CD14-positive monocyte (primary cell): ENCODE measurements around the gene ZSCAN5B. TPM values are rescaled to one million over a fixed set of nuclear protein-coding genes. Genes with fewer than 3 reads are reported as not detected.

Source experiments
- DNase-seq, 3 donors: peaks; one replicate each; pipeline ENCODE4 v3.0.0-alpha.2; 2011 to 2022
- H2AFZ ChIP-seq: 2 replicates; pipeline ENCODE4 v1.6.0; 2012; ENCODE audit warnings: mild to moderate bottlenecking, low read depth, low read length, inconsistent platforms; ENCODE audit not compliant: insufficient read depth, poor library complexity, severe bottlenecking
- H3K27ac ChIP-seq, 2 donors: 1 replicate in 1 of 2; 2 replicates in 1 of 2; pipeline ENCODE4 v1.5.1; 2012 to 2013; ENCODE audit warnings: low read length in 2 of 2, control low read depth in 1 of 2, inconsistent platforms in 1 of 2, low read depth in 1 of 2, mild to moderate bottlenecking in 1 of 2
- H3K27me3 ChIP-seq, 2 donors: one replicate each; pipeline versions ENCODE4 v1.6.0 to v1.6.1; 2011 to 2013; ENCODE audit warnings: low read length in 2 of 2; ENCODE audit not compliant: control insufficient read depth in 2 of 2, insufficient read depth in 2 of 2
- H3K36me3 ChIP-seq, 2 donors: replicated peaks in 1 of 2; 1 replicate in 1 of 2; 2 replicates in 1 of 2; pipeline versions ENCODE4 v1.5.1 to v1.6.1; 2012 to 2013; ENCODE audit warnings: low read length in 2 of 2, control low read depth in 1 of 2, inconsistent platforms in 1 of 2, mild to moderate bottlenecking in 1 of 2; ENCODE audit not compliant: insufficient read depth in 2 of 2, control insufficient read depth in 1 of 2
- H3K4me1 ChIP-seq, 2 donors: 1 replicate in 1 of 2; 2 replicates in 1 of 2; pipeline versions ENCODE4 v1.5.1 to v1.6.1; 2012 to 2013; ENCODE audit warnings: low read length in 2 of 2, control low read depth in 1 of 2, inconsistent platforms in 1 of 2, mild to moderate bottlenecking in 1 of 2, moderate library complexity in 1 of 2; ENCODE audit not compliant: insufficient read depth in 2 of 2, control insufficient read depth in 1 of 2
- H3K4me2 ChIP-seq: replicated peaks from 2 replicates; pipeline ENCODE3; 2012; ENCODE audit warnings: low read length, moderate library complexity, mild to moderate bottlenecking; ENCODE audit not compliant: poor library complexity, severe bottlenecking; ENCODE audit errors: extremely low read depth
- H3K4me3 ChIP-seq, 3 experiments: fragments of 200-600 bp in 1 of 3; sonication (generic) in 1 of 3; replicated peaks in 1 of 3; 1 replicate in 2 of 3; 2 replicates in 1 of 3; pipeline ENCODE4 v1.5.1; 2011 to 2013; ENCODE audit warnings: low read length in 3 of 3, mild to moderate bottlenecking in 3 of 3, control low read depth in 2 of 3, low read depth in 2 of 3, inconsistent platforms in 1 of 3, moderate library complexity in 1 of 3
- H3K79me2 ChIP-seq: 2 replicates; pipeline ENCODE4 v1.6.0; 2012; ENCODE audit warnings: mild to moderate bottlenecking, control low read depth, inconsistent platforms, low read length, moderate library complexity; ENCODE audit not compliant: insufficient read depth
- H3K9ac ChIP-seq: 2 replicates; pipeline ENCODE4 v1.6.0; 2017; ENCODE audit warnings: low read length, mild to moderate bottlenecking; ENCODE audit not compliant: insufficient read depth, poor library complexity, severe bottlenecking
- H3K9me3 ChIP-seq, 2 donors: replicated peaks in 1 of 2; 1 replicate in 1 of 2; 2 replicates in 1 of 2; pipeline versions ENCODE4 v1.5.1 to v1.6.1; 2012 to 2013; ENCODE audit warnings: low read length in 2 of 2, control low read depth in 1 of 2; ENCODE audit not compliant: control insufficient read depth in 1 of 2, insufficient read depth in 1 of 2
- H4K20me1 ChIP-seq: 2 replicates; pipeline ENCODE4 v1.6.0; 2012; ENCODE audit warnings: mild to moderate bottlenecking, low read length, control low read depth, moderate library complexity; ENCODE audit not compliant: insufficient read depth
- H3K27ac Mint-ChIP-seq, 7 donors: one replicate each; pipeline ENCODE4 v1.8.0; 2020; ENCODE audit warnings: mild to moderate bottlenecking in 7 of 7, mixed read lengths in 7 of 7, moderate library complexity in 6 of 7, inconsistent platforms in 2 of 7
- H3K27me3 Mint-ChIP-seq, 3 donors: one replicate each; pipeline ENCODE4 v1.8.0; 2021 to 2022; ENCODE audit warnings: low read depth in 3 of 3, mild to moderate bottlenecking in 3 of 3, mixed read lengths in 3 of 3, moderate library complexity in 3 of 3, inconsistent platforms in 1 of 3
- H3K36me3 Mint-ChIP-seq, 2 donors: one replicate each; pipeline ENCODE4 v1.8.0; 2020; ENCODE audit warnings: mixed read lengths in 2 of 2, inconsistent platforms in 1 of 2, mild to moderate bottlenecking in 1 of 2
- H3K4me1 Mint-ChIP-seq: one replicate; pipeline ENCODE4 v1.8.0; 2020; ENCODE audit warnings: mild to moderate bottlenecking, mixed read lengths
- H3K4me3 Mint-ChIP-seq, 2 donors: one replicate each; pipeline ENCODE4 v1.8.0; 2020; ENCODE audit warnings: mild to moderate bottlenecking in 2 of 2, mixed read lengths in 2 of 2, moderate library complexity in 1 of 2
- H3K9me3 Mint-ChIP-seq, 7 donors: one replicate each; pipeline ENCODE4 v1.8.0; 2020 to 2022; ENCODE audit warnings: mixed read lengths in 7 of 7, mild to moderate bottlenecking in 6 of 7, moderate library complexity in 6 of 7, inconsistent platforms in 2 of 7
- WGBS: methylation state at CpG from one replicate; pipeline ENCODE4 v1.1.5; 2013; ENCODE audit warnings: missing lambda C conversion rate; ENCODE audit not compliant: insufficient coverage; 5-methylcytosine and 5-hydroxymethylcytosine counted together
- intact Hi-C, 2 donors: fragments of 100-400 bp; cut with micrococcal nuclease; formaldehyde crosslinking; loops; one replicate each; pipeline versions ENCODE4 v1.15.0 to v1.15.1; 2023
- polyA plus RNA-seq, 3 donors: library from polyadenylated mRNA; depleted of rRNA in 1 of 3; unstranded in 2 of 3; stranded (reverse) in 1 of 3; fragments of 300-500 nt in 2 of 3; fragments of >200 nt in 1 of 3; fragmentation: Illumina TruSeq in 2 of 3; gene quantifications; 1 replicate in 2 of 3; 2 replicates in 1 of 3; pipeline ENCODE4 v1.2.3, GENCODE V29; 2012 to 2021
- TF ChIP-seq, protein P1 (sequence below): fragments of 200-600 bp; IDR thresholded peaks from one replicate; pipeline ENCODE4 v1.8.0; 2022; ENCODE audit warnings: antibody characterized with exemption, mild to moderate bottlenecking

The ZSCAN5B gene
- polyA plus RNA-seq, 3 donors = not detected

DNA sequence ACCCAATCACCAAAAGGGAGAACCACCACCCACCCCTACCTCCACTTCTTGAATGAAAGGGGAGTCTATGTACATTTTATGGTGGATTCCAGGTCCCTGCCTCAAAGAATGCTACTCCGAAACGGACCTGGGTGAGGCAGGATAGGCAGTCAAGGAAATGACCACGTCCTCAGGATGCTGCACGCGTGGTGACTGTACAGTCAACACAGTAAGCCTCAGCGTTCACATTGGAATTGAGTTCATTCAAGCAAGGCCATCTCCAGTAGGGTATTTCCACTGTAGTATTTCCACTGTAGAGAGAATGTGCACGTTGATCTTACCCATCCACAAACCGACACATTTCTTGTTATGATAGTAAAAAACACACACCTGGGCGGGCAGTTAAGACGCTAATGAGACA, 21.4 kb upstream of the ZSCAN5B start:
- no peak overlapping the region for H3K27ac Mint-ChIP-seq
- Histone ChIP-seq H3K79me2 (no peaks in the 10 kb centered on the region), H3K36me3 (peaks cover 6 to 19% of the 10 kb centered on the region in 2 donors), H3K27me3 (peaks cover 0 to 16% of the 10 kb centered on the region in 2 donors), H3K4me3 (no peak overlapping the region), H3K4me1 (peaks cover 3 to 11% of the 10 kb centered on the region in 2 donors), H3K27ac (no peak overlapping the region), H2AFZ (no peak overlapping the region), H4K20me1 (no peaks in the 10 kb centered on the region), H3K4me2 (no peak overlapping the region), H3K9me3 (no peaks in the 10 kb centered on the region), H3K9ac (no peak overlapping the region)
- no peak for DNase-seq
- no peak overlapping the region for H3K4me3 Mint-ChIP-seq
- H3K4me1 Mint-ChIP-seq = peaks cover 9% of the 10 kb centered on the region
- intact Hi-C loops = no loop called here
- H3K36me3 Mint-ChIP-seq = peaks cover 25 to 32% of the 10 kb centered on the region in 2 donors
- H3K9me3 Mint-ChIP-seq = peaks cover 0 to 6% (median 0%) of the 10 kb centered on the region in 7 donors
- TF ChIP-seq, protein P1, sequence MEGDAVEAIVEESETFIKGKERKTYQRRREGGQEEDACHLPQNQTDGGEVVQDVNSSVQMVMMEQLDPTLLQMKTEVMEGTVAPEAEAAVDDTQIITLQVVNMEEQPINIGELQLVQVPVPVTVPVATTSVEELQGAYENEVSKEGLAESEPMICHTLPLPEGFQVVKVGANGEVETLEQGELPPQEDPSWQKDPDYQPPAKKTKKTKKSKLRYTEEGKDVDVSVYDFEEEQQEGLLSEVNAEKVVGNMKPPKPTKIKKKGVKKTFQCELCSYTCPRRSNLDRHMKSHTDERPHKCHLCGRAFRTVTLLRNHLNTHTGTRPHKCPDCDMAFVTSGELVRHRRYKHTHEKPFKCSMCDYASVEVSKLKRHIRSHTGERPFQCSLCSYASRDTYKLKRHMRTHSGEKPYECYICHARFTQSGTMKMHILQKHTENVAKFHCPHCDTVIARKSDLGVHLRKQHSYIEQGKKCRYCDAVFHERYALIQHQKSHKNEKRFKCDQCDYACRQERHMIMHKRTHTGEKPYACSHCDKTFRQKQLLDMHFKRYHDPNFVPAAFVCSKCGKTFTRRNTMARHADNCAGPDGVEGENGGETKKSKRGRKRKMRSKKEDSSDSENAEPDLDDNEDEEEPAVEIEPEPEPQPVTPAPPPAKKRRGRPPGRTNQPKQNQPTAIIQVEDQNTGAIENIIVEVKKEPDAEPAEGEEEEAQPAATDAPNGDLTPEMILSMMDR = no peak
- H3K27me3 Mint-ChIP-seq = peaks cover 17 to 38% (median 24%) of the 10 kb centered on the region in 3 donors
- WGBS = 92% methylated on average over 4 of the region's 10 CpGs

DNA sequence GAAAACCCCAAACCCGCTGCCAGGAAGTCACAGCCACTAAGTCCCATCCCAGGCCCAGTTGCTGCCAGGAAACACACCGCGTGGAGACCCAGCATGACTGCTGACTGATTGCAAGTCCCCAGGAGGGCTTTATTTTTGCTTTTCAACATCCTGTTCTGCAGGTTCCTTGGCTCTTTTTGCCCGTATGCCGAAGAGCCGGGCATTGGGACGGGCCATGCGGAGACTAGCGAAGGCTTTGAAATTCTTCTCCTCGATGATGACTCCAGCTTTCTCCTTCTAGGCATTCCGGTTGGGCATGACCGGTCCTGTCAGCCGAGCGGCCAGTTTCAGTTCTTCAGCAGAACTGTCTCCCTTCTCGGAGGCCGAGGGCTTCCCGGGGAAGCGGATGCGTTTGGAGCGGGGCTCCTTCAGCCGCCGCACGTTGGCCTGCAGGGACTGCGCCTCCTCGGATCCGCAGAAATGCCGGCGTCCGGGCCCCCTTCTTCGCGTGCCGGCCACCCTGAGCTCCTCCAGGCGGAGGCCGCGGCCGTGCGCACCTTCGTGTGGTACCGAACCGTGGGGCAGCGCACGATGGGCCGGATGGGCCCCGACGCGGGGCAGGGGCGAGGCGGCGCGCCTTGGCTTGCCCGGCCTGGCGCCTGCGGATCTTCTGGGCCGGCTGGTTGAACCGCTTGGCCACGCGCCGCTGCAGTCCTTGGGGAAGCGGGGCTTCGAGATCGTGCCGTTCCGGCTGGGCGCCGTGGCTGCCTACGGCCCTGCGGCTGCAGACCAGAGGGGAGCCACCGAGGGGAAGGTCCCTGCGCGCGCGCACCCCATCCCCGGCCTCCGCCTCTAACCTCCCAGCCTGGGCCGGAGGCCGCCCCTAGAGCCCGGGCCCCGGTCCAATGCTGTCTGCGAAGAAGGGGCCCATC, 19.7 kb upstream of the ZSCAN5B start:
- H3K27me3 Mint-ChIP-seq = peaks cover 17 to 38% (median 26%) of the 10 kb centered on the region in 3 donors
- H3K4me1 Mint-ChIP-seq = peaks cover 9% of the 10 kb centered on the region
- TF ChIP-seq, protein P1 = no peak
- Histone ChIP-seq H3K79me2 (no peaks in the 10 kb centered on the region), H3K4me2 (peak overlapping the region; percentile 72), H3K9ac (peak overlapping the region; percentile 15), H3K4me1 (peaks cover 3 to 11% of the 10 kb centered on the region in 2 donors), H2AFZ (peak overlapping the region; percentile 62), H3K9me3 (no peaks in the 10 kb centered on the region), H3K27me3 (peaks cover 0 to 16% of the 10 kb centered on the region in 2 donors), H3K36me3 (peaks cover 0 to 12% of the 10 kb centered on the region in 2 donors), H4K20me1 (no peaks in the 10 kb centered on the region), H3K4me3 (peak overlapping the region in 2 of 3 experiments; percentile 12 to 62), H3K27ac (no peak overlapping the region)
- H3K36me3 Mint-ChIP-seq = peaks cover 15 to 20% of the 10 kb centered on the region in 2 donors
- H3K9me3 Mint-ChIP-seq = peaks cover 0 to 6% (median 0%) of the 10 kb centered on the region in 7 donors
- H3K4me3 Mint-ChIP-seq = peak overlapping the region; percentile 66 to 87
- H3K27ac Mint-ChIP-seq = no peak overlapping the region
- WGBS = 11% methylated on average over 79 of the region's 79 CpGs
- intact Hi-C loops = no loop called here
- no peak for DNase-seq
